Measurements from ENCODE around the gene ATP5PO.
A peak's percentile ranks its signal among the peaks of the same experiment; 100 is the strongest.
"Not testable (repeated sequence)": the region's sequence is repeated elsewhere in the genome, so short reads cannot be mapped to it uniquely, and the experiment has no call there.

Gene ATP5PO

DNA sequence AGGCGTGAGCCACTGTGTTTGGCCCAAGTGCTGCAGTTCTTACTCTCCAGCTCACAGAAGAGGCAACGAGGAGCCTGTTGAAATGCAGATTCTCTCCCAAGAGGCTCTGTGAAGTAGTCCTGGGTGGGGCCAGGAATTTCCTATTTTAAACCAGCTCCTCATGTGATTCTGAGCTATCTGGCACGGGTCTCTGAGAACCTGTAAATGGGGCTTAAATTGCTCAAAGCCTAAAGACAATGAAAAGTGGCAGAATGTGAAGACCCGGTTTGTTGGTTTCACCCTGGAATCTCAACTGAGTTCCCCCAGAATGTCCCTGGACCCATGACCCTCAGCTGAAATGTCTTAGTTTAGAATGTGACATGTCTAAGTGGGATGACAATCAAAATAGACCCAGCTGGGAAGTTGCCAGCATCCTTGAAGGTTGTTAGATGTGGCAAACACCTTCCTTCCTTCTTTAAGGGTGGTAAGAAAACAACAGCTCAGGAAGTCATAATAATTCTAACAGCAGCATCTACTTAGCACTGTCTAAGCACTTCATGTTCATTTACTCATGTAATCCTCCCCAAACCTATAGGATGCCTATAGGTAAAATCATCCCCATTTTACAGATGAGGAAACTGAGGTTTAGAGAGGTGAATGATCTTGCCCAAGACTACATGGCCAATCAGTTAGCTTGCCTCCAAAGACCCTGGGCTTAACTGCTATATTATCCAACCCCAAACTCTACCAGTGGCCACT is 20.9 kb upstream of the ATP5PO start:
- CTCF ChIA-PET: interaction anchor here (1.6 kb wide), 1 partner anchor 13 kb away, joined by 5 read pairs; no protein-coding TSS in a partner anchor
- POLR2A ChIA-PET (ENCODE audit: low non-redundant PET): no interaction called here
- DNase-seq (ENCODE audit: low spot score): no peak
- TF ChIP-seq, protein P1, sequence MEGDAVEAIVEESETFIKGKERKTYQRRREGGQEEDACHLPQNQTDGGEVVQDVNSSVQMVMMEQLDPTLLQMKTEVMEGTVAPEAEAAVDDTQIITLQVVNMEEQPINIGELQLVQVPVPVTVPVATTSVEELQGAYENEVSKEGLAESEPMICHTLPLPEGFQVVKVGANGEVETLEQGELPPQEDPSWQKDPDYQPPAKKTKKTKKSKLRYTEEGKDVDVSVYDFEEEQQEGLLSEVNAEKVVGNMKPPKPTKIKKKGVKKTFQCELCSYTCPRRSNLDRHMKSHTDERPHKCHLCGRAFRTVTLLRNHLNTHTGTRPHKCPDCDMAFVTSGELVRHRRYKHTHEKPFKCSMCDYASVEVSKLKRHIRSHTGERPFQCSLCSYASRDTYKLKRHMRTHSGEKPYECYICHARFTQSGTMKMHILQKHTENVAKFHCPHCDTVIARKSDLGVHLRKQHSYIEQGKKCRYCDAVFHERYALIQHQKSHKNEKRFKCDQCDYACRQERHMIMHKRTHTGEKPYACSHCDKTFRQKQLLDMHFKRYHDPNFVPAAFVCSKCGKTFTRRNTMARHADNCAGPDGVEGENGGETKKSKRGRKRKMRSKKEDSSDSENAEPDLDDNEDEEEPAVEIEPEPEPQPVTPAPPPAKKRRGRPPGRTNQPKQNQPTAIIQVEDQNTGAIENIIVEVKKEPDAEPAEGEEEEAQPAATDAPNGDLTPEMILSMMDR (conservative IDR thresholded peaks at IDR 0.05; ENCODE audit: low read depth): no peak
- no peak overlapping the region; the same call in 1 of the 2 replicates for H3K27ac ChIP-seq

DNA sequence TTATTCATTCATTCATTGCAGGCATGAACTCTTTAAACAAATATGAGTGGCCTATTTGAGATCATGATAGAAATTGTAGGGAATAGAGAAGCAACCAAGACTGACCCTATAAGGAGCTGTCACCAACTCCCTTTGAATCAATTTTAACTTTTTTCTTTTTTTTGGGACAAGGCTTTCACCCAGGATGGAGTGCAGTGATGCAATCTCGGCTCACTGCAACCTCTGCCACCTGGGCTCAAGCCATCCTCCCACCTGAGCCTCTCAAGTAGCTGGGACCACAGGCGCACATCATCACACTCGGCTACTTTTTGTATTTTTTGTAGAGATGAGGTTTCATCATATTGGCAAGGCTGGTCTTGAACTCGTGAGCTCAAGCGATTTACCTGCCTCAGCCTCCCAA is 17.1 kb upstream of the ATP5PO start:
- TF ChIP-seq, protein P1 (conservative IDR thresholded peaks at IDR 0.05; ENCODE audit: low read depth): no peak
- ChIA-PET POLR2A (ENCODE audit: low non-redundant PET) (no interaction called here), CTCF (interaction anchor here (0.9 to 1.1 kb wide), 2 partner anchors 8 to 15 kb away, joined by 3 to 4 read pairs; no protein-coding TSS in a partner anchor)
- H3K27ac ChIP-seq: no peak overlapping the region
- no peak for DNase-seq (ENCODE audit: low spot score)

DNA sequence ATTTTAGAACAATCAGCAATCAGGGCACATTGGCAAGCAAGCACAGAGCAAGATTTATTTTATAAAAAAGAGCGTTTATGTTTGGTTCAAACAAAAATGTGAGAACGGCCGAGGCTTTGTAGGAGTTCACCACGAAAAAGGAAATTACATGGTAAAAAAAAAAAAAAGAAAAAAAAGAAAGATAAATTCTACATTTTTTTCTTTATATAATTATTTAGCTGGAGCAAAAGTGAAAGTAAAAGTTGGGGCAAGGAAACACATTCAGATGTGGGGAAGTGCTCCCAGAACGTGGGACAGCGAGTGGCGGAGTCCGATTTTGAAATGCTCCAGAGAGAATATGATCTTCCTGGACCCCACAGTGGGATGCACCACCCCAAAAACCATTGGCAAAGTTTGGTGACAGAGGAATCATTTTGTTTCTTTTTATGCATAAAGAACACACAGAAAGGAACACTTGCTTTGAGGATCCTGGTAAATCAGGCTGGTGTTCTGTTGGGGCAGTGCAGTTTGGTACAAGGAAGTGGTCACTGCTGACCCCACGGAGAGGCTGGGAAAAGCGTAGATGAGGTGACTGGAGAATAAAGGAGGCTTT is 16.3 kb upstream of the ATP5PO start:
- CTCF ChIA-PET: interaction anchor here (0.6 to 1.1 kb wide), 2 partner anchors 16 to 595 kb away, joined by 3 read pairs; no protein-coding TSS in a partner anchor
- POLR2A ChIA-PET (ENCODE audit: low non-redundant PET): no interaction called here
- peak overlapping the region; percentile 86 for H3K27ac ChIP-seq
- TF ChIP-seq, protein P1 (conservative IDR thresholded peaks at IDR 0.05; ENCODE audit: low read depth): no peak
- DNase-seq (ENCODE audit: low spot score): no peak

DNA sequence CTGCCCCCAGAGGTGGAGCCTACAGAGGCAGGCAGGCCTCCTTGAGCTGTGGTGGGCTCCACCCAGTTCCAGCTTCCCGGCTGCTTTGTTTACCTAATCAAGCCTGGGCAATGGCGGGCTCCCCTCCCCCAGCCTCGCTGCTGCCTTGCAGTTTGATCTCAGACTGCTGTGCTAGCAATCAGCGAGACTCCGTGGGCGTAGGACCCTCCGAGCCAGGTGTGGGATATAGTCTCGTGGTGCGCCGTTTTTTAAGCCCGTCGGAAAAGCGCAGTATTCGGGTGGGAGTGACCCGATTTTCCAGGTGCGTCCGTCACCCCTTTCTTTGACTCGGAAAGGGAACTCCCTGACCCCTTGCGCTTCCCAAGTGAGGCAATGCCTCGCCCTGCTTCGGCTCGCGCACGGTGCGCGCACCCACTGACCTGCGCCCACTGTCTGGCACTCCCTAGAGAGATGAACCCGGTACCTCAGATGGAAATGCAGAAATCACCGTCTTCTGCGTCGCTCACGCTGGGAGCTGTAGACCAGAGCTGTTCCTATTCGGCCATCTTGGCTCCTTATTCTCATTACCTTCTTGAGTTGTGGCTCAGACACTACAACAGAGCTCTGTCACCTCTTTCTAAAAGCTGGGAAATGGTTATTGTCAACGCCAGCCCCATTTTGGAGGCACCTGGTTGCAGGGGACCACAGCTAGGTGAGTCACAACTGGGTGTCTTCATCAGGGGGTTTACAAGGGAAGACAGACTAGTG is 15.6 kb upstream of the ATP5PO start:
- POLR2A ChIA-PET (ENCODE audit: low non-redundant PET); DNase-seq (ENCODE audit: low spot score); CTCF ChIA-PET: not testable (repeated sequence)
- peak overlapping the region; percentile 86 for H3K27ac ChIP-seq

DNA sequence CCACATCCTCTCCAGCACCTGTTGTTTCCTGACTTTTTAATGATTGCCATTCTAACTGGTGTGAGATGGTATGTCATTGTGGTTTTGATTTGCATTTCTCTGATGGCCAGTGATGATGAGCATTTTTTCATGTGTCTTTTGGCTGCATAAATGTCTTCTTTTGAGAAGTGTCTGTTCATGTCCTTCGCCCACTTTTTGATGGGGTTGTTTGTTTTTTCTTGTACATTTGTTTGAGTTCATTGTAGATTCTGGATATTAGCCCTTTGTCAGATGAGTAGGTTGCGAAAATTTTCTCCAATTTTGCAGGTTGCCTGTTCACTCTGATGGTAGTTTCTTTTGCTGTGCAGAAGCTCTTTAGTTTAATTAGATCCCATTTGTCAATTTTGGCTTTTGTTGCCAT is 10.6 kb upstream of the ATP5PO start:
- DNase-seq (ENCODE audit: low spot score); H3K27ac ChIP-seq; POLR2A ChIA-PET (ENCODE audit: low non-redundant PET); CTCF ChIA-PET: not testable (repeated sequence)

DNA sequence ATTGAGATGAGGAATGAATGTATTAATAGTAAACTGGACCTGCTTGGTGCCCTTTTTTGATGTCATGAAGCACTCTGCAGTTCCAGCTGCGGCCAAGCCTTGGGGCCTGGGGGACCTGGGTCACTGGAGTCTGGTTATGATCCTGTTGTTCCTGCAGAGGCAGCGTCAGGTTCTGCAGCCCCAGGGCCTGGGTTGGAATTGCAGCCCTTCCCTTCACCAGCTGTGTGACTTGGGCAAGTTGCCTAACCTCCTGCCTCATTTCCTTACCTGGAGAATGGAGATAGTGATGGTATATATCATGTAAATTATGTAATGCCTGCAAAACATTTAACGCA is 9.1 kb upstream of the ATP5PO start:
- H3K27ac ChIP-seq: no peak overlapping the region
- TF ChIP-seq, protein P1 (conservative IDR thresholded peaks at IDR 0.05; ENCODE audit: low read depth): no peak
- ChIA-PET CTCF (interaction anchor here (0.6 to 2.7 kb wide), 23 partner anchors 8 to 1521 kb away, joined by 3 to 56 read pairs (median 5); partner anchors contain the start of genes MRPS6 and SLC5A3), POLR2A (ENCODE audit: low non-redundant PET) (no interaction called here)
- DNase-seq (ENCODE audit: low spot score): no peak

DNA sequence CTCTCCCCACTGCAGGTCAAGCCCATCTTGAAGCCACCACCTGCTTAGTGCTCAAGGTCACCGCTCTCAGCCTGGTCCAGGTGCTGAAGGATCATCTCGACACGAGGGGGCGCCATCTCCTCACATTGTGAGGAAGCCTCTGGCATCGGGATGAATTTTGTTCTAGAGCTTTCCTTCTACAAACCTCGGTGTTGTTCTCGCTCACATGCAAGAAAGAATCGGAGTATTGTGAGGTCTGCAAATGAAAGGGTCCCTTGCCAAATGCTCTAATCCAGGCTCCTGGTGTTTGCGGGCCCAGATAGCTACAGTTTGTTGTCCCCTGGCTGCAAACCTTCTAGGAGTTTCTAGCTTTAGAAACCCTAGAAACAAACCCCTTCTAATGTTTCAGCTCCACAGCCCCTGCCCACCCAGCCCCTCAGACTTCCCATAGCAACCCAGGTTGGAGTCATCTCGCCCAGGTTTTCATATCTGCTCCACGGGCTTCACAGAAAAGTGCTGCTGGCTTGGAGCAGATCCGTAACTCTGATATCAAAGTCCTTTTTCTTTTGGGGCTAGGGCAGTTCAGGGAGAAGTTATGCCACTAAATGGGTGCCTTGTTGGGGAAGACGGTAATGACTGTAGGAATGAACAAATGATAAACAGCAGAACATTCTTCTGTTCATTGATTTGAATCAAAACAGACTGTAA is 8.6 kb upstream of the ATP5PO start:
- ChIA-PET POLR2A (ENCODE audit: low non-redundant PET) (no interaction called here), CTCF (interaction anchor here (0.6 to 2.7 kb wide), 47 partner anchors 9 to 1352 kb away, joined by 3 to 56 read pairs (median 4); partner anchors contain the start of genes ATP5PO, MRPS6 and SLC5A3)
- no peak overlapping the region for H3K27ac ChIP-seq
- peak; percentile 80 for DNase-seq (ENCODE audit: low spot score)
- TF ChIP-seq, protein P1 (conservative IDR thresholded peaks at IDR 0.05; ENCODE audit: low read depth): peak; percentile 90

All from RWPE1 (cell line).